Liver (tissue), 3 donors: Measurements from ENCODE around the gene ANKRD33.

Experiments used
- EGR1 ChIP-seq, 2 donors: IDR thresholded peaks; 2 replicates each; pipeline ENCODE4 v1.6.1; 2016 to 2018; ENCODE audit warnings: antibody characterized with exemption in 2 of 2, low read depth in 2 of 2
- GABPA ChIP-seq, 2 donors: IDR thresholded peaks in 1 of 2; conservative IDR thresholded peaks in 1 of 2; 2 replicates each; pipeline ENCODE4 v1.6.1; 2016; ENCODE audit warnings: antibody characterized with exemption in 2 of 2, mild to moderate bottlenecking in 1 of 2, moderate library complexity in 1 of 2
- JUND ChIP-seq, 2 donors: IDR thresholded peaks; 2 replicates each; pipeline ENCODE4 v1.6.1; 2016; ENCODE audit warnings: antibody characterized with exemption in 2 of 2
- NR2F2 ChIP-seq: IDR thresholded peaks from 2 replicates; pipeline ENCODE4 v1.6.1; 2016; ENCODE audit warnings: antibody characterized with exemption
- RAD21 ChIP-seq, 2 donors: IDR thresholded peaks; 2 replicates each; pipeline ENCODE4 v1.6.1; 2016; ENCODE audit warnings: antibody characterized with exemption in 2 of 2, mild to moderate bottlenecking in 2 of 2
- SP1 ChIP-seq: IDR thresholded peaks from 2 replicates; pipeline ENCODE4 v1.6.1; 2018; ENCODE audit warnings: antibody characterized with exemption, mild to moderate bottlenecking
- TAF1 ChIP-seq: conservative IDR thresholded peaks from 2 replicates; pipeline ENCODE4 v1.6.1; 2016; ENCODE audit warnings: antibody characterized with exemption, mild to moderate bottlenecking
- YY1 ChIP-seq: IDR thresholded peaks from 2 replicates; pipeline ENCODE4 v1.6.1; 2016; ENCODE audit warnings: antibody characterized with exemption, mild to moderate bottlenecking
- TF ChIP-seq, protein P1 (sequence below): fragments of 150-350 bp; IDR thresholded peaks from 2 replicates; pipeline ENCODE4 v1.5.1; 2017; ENCODE audit warnings: improper control_type of control experiment, low read depth, low read length; ENCODE audit not compliant: missing input control
- TF ChIP-seq, protein P2 (sequence below): IDR thresholded peaks from 2 replicates; pipeline ENCODE4 v1.6.1; 2016; ENCODE audit warnings: antibody characterized with exemption
- TF ChIP-seq, protein P3 (sequence below): IDR thresholded peaks from 2 replicates; pipeline ENCODE4 v1.6.1; 2016; ENCODE audit warnings: antibody characterized with exemption, mild to moderate bottlenecking
- donor health status: healthy.
- donor health status: healthy.

DNA sequence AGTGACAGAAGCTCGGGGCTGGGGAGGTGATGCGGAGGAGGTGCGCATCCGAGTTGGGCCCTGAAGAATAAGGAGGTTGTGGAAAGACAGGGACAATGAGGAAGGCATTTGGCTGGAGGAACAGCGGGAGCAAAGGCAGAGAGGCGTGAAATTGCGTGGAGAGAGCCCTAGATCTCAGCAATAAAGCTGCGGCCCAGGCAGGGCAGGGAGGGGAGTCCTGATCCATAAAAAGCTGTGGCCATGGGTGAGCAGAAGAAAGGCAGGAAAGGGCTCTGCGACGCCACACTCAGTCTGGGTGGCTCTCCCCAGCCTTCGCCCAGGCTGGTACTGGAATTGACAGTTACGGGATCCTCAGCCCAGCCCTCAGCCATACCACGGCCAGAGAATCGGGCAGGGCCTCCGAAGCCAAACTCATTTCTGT, 41.6 kb upstream of the ANKRD33 start:
- TF ChIP-seq, protein P1, sequence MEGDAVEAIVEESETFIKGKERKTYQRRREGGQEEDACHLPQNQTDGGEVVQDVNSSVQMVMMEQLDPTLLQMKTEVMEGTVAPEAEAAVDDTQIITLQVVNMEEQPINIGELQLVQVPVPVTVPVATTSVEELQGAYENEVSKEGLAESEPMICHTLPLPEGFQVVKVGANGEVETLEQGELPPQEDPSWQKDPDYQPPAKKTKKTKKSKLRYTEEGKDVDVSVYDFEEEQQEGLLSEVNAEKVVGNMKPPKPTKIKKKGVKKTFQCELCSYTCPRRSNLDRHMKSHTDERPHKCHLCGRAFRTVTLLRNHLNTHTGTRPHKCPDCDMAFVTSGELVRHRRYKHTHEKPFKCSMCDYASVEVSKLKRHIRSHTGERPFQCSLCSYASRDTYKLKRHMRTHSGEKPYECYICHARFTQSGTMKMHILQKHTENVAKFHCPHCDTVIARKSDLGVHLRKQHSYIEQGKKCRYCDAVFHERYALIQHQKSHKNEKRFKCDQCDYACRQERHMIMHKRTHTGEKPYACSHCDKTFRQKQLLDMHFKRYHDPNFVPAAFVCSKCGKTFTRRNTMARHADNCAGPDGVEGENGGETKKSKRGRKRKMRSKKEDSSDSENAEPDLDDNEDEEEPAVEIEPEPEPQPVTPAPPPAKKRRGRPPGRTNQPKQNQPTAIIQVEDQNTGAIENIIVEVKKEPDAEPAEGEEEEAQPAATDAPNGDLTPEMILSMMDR: no peak
- TF ChIP-seq, protein P2, sequence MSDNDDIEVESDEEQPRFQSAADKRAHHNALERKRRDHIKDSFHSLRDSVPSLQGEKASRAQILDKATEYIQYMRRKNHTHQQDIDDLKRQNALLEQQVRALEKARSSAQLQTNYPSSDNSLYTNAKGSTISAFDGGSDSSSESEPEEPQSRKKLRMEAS: no peak
- no peak for TF ChIP-seq SP1
- TF ChIP-seq, protein P3, sequence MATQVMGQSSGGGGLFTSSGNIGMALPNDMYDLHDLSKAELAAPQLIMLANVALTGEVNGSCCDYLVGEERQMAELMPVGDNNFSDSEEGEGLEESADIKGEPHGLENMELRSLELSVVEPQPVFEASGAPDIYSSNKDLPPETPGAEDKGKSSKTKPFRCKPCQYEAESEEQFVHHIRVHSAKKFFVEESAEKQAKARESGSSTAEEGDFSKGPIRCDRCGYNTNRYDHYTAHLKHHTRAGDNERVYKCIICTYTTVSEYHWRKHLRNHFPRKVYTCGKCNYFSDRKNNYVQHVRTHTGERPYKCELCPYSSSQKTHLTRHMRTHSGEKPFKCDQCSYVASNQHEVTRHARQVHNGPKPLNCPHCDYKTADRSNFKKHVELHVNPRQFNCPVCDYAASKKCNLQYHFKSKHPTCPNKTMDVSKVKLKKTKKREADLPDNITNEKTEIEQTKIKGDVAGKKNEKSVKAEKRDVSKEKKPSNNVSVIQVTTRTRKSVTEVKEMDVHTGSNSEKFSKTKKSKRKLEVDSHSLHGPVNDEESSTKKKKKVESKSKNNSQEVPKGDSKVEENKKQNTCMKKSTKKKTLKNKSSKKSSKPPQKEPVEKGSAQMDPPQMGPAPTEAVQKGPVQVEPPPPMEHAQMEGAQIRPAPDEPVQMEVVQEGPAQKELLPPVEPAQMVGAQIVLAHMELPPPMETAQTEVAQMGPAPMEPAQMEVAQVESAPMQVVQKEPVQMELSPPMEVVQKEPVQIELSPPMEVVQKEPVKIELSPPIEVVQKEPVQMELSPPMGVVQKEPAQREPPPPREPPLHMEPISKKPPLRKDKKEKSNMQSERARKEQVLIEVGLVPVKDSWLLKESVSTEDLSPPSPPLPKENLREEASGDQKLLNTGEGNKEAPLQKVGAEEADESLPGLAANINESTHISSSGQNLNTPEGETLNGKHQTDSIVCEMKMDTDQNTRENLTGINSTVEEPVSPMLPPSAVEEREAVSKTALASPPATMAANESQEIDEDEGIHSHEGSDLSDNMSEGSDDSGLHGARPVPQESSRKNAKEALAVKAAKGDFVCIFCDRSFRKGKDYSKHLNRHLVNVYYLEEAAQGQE: no peak
- TF ChIP-seq YY1: no peak
- TF ChIP-seq JUND (IDR thresholded peaks at IDR 0.05): no peak
- no peak for TF ChIP-seq TAF1
- no peak for TF ChIP-seq RAD21 (IDR thresholded peaks at IDR 0.05)
- TF ChIP-seq EGR1 (IDR thresholded peaks at IDR 0.05; ENCODE audit: low read depth in 2 of 2): no peak
- TF ChIP-seq GABPA (IDR thresholded peaks at IDR 0.05 in 1 of 2, conservative IDR thresholded peaks at IDR 0.05 in 1 of 2): no peak
- TF ChIP-seq NR2F2: no peak
